Thyroid gland (tissue), 4 donors: Measurements from ENCODE around the gene TUBB6. TPM values are rescaled to one million over a fixed set of nuclear protein-coding genes. Genes with fewer than 3 reads are reported as not detected.
A peak's percentile ranks its signal among the peaks of the same experiment; 100 is the strongest.

Source experiments
- DNase-seq, 2 donors: peaks; one replicate each; pipeline ENCODE4 v3.0.0-alpha.2; 2019
- H3K27ac ChIP-seq, 3 donors: fragments of 200-600 bp; sonication (generic); 1 replicate in 2 of 3; 2 replicates in 1 of 3; pipeline ENCODE4 v1.5.1; 2016 to 2019; ENCODE audit warnings: mild to moderate bottlenecking in 1 of 3, moderate library complexity in 1 of 3
- H3K27me3 ChIP-seq: fragments of 200-600 bp; sonication (generic); one replicate; pipeline ENCODE4 v1.5.1; 2019
- H3K36me3 ChIP-seq, 2 donors: fragments of 200-600 bp; sonication (generic); one replicate each; pipeline ENCODE4 v1.5.1; 2016 to 2019
- H3K4me1 ChIP-seq, 2 donors: fragments of 200-600 bp; sonication (generic); one replicate each; pipeline ENCODE4 v1.5.1; 2017 to 2019
- H3K4me3 ChIP-seq, 3 donors: fragments of 200-600 bp; sonication (generic); replicated peaks in 1 of 3; 1 replicate in 2 of 3; 2 replicates in 1 of 3; pipeline ENCODE4 v1.5.1; 2016; ENCODE audit warnings: mild to moderate bottlenecking in 1 of 3
- H3K9me3 ChIP-seq: fragments of 200-600 bp; sonication (generic); one replicate; pipeline ENCODE4 v1.5.1; 2017
- CTCF ChIP-seq, 6 experiments: fragments of 200-600 bp in 3 of 6; fragments of 450-650 bp in 3 of 6; sonication (generic) in 3 of 6; IDR thresholded peaks; one replicate each; pipeline ENCODE4 v1.5.1; 2016 to 2019; ENCODE audit warnings: antibody characterized with exemption in 6 of 6, mild to moderate bottlenecking in 2 of 6, inconsistent platforms in 1 of 6, moderate library complexity in 1 of 6
- POLR2A ChIP-seq, 2 donors: fragments of 450-650 bp; IDR thresholded peaks; one replicate each; pipeline ENCODE4 v1.6.1; 2017; ENCODE audit warnings: antibody characterized with exemption in 2 of 2, mild to moderate bottlenecking in 2 of 2, moderate library complexity in 1 of 2
- WGBS, 2 donors: methylation state at CpG; one replicate each; pipeline ENCODE4 v1.1.5; 2017; 5-methylcytosine and 5-hydroxymethylcytosine counted together
- intact Hi-C: fragments of 100-400 bp; cut with DNase I; formaldehyde crosslinking; loops from one replicate; pipeline ENCODE4 v1.15.1; 2023
- total RNA-seq, 4 donors: library from RNA; depleted of rRNA; stranded (reverse); fragments of >200 nt; gene quantifications; one replicate each; pipeline ENCODE4 v1.2.3, GENCODE V29; 2016

The TUBB6 gene
- total RNA-seq, 4 donors from 2014 or later: 91.9 to 157 (median 124) TPM

DNA sequence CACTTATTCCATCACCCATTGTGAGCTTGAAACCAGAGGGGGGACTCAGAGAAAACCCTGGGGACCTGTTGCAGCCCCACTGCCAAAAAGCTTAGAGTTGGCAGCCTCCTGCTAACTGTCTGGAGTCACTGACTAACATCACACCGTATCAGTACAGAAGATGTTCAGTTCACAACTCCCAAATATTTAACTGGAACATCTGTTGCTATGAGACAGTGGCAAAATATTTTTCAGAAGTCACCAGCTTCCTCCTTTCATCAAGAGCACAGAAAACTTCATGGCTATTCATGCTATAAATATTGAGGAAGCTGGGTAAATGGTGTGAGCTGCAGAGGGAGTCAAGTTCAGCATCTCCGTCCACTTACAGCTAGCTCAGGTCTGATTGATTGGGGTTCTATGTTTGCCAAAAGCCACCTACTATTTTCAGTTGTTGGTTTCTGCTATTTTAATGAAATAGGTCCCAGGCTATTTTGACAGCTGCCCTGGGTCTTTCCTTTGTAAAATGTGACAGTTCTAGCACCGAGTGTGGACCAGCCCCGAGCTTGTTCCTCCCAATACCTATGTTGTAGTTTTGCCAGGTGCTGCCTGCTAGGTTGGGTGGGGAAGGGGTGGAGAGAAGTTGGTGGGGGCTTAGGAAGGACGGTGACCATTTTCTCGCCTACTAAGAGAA lies 9.8 kb downstream of the TUBB6 start:
- Histone ChIP-seq H3K9me3 (no peaks in the 10 kb centered on the region), H3K4me3 (no peak overlapping the region), H3K4me1 (peaks cover 19 to 44% of the 10 kb centered on the region in 2 donors), H3K36me3 (peaks cover 0 to 5% of the 10 kb centered on the region in 2 donors), H3K27me3 (no peaks in the 10 kb centered on the region), H3K27ac (no peak overlapping the region)
- DNase-seq: no peak
- 73 to 77% methylated on average over 6 of the region's 6 CpGs for WGBS, 2 donors
- TF ChIP-seq CTCF (IDR thresholded peaks at IDR 0.05) (no peak), POLR2A (IDR thresholded peaks at IDR 0.05) (no peak)
- intact Hi-C loops: no loop called here

GRCh38 chr18:12318334-12318697 lies 10.3 kb downstream of the TUBB6 start:
- intact Hi-C loops: no loop called here
- Histone ChIP-seq H3K27ac (no peak overlapping the region), H3K36me3 (peaks cover 0 to 5% of the 10 kb centered on the region in 2 donors), H3K9me3 (no peaks in the 10 kb centered on the region), H3K27me3 (no peaks in the 10 kb centered on the region), H3K4me3 (no peak overlapping the region), H3K4me1 (peaks cover 19 to 44% of the 10 kb centered on the region in 2 donors)
- DNase-seq: no peak
- WGBS, 2 donors: 50 to 54% methylated on average over 5 of the region's 5 CpGs
- TF ChIP-seq CTCF (IDR thresholded peaks at IDR 0.05) (no peak), POLR2A (IDR thresholded peaks at IDR 0.05) (no peak)

- WGBS, 2 donors: 87 to 89% methylated on average over 5 of the region's 5 CpGs
- Histone ChIP-seq H3K4me1 (peaks cover 19 to 44% of the 10 kb centered on the region in 2 donors), H3K4me3 (no peak overlapping the region), H3K9me3 (no peaks in the 10 kb centered on the region), H3K27me3 (no peaks in the 10 kb centered on the region), H3K27ac (no peak overlapping the region), H3K36me3 (peaks cover 1 to 5% of the 10 kb centered on the region in 2 donors)
- no peak for TF ChIP-seq CTCF (IDR thresholded peaks at IDR 0.05)
- no peak for TF ChIP-seq POLR2A (IDR thresholded peaks at IDR 0.05)
- DNase-seq: no peak
- intact Hi-C loops: no loop called here
Measured at GRCh38 chr18:12318857-12319256, 10.8 kb downstream of the TUBB6 start.

DNA sequence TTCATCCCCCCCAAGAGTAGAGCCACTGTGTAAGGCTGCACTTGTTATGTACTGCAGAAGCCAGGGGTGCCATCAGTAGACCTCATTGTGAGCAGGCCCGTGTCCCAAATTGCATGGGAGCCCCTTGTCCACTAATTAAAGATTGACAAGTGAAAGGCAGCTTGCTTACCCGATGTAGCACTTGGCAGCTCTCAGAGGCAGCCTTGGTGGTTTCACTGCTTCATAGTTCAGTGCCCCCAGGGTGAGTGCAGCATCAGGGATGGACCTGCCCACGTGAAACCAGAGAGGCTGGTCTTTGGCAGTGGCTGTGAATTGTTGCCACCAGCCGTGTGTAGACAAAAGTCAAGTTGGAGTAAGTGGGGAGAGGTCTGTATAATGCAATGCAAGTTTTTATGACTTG lies 13.3 kb downstream of the TUBB6 start:
- H3K4me1 ChIP-seq: peaks cover 7 to 32% of the 10 kb centered on the region in 2 donors
- H3K27me3 ChIP-seq: no peaks in the 10 kb centered on the region
- no peaks in the 10 kb centered on the region for H3K9me3 ChIP-seq
- peak; percentile 78 to 84 for DNase-seq
- 20 to 48% methylated on average over 4 of the region's 4 CpGs for WGBS, 2 donors
- H3K27ac ChIP-seq: peak overlapping the region in 2 of 3 donors; percentile 31 to 32
- no peak for TF ChIP-seq CTCF (IDR thresholded peaks at IDR 0.05)
- TF ChIP-seq POLR2A (IDR thresholded peaks at IDR 0.05): no peak
- intact Hi-C loops: no loop called here
- H3K36me3 ChIP-seq: peaks cover 17 to 20% of the 10 kb centered on the region in 2 donors
- no peak overlapping the region for H3K4me3 ChIP-seq

DNA sequence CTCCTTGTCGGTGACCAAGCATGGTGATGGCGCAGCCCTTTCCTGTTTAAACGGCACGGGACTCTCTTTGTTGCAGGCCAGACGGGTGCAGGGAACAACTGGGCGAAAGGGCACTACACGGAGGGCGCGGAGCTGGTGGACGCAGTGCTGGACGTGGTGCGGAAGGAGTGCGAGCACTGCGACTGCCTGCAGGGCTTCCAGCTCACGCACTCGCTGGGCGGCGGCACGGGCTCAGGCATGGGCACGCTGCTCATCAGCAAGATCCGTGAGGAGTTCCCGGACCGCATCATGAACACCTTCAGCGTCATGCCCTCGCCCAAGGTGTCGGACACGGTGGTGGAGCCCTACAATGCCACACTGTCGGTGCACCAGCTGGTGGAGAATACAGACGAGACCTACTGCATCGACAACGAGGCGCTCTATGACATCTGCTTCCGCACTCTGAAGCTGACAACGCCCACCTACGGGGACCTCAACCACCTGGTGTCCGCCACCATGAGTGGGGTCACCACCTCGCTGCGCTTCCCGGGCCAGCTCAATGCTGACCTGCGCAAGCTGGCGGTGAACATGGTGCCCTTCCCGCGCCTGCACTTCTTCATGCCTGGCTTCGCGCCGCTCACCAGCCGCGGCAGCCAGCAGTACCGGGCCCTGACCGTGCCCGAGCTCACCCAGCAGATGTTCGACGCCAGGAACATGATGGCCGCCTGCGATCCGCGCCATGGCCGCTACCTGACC lies 17.1 kb downstream of the TUBB6 start:
- peaks cover 35 to 40% of the 10 kb centered on the region in 2 donors for H3K36me3 ChIP-seq
- intact Hi-C loops: loop anchor here (5.0 kb wide), 1 partner anchor 42 kb away; no protein-coding TSS in a partner anchor
- no peaks in the 10 kb centered on the region for H3K9me3 ChIP-seq
- 97 to 98% methylated on average over 45 to 49 of the region's 58 CpGs for WGBS, 2 donors
- TF ChIP-seq POLR2A (IDR thresholded peaks at IDR 0.05) (no peak), CTCF (IDR thresholded peaks at IDR 0.05) (no peak)
- no peak for DNase-seq
- peaks cover 7 to 28% of the 10 kb centered on the region in 2 donors for H3K4me1 ChIP-seq
- H3K27me3 ChIP-seq: no peaks in the 10 kb centered on the region
- H3K4me3 ChIP-seq: no peak overlapping the region
- no peak overlapping the region for H3K27ac ChIP-seq
